NCI-H82 (cell line): Measurements from ENCODE around the gene PEX14.

Experiments
- DNase-seq: peaks from one replicate; lab custom pipeline; 2025; lab: John Stamatoyannopoulos, UW

Gene PEX14

GRCh38 chr1:10648689-10649516 is 174.2 kb downstream of the PEX14 start:
- DNase-seq, result no peak

GRCh38 chr1:10649517-10650201 is 174.9 kb downstream of the PEX14 start:
- peak; percentile 33 for DNase-seq

GRCh38 chr1:10650556-10651388 is 176.0 kb downstream of the PEX14 start:
- no peak for DNase-seq

- DNase-seq, result no peak
Measured at GRCh38 chr1:10651389-10651766, 176.6 kb downstream of the PEX14 start.

GRCh38 chr1:10651793-10652192 is 177.0 kb downstream of the PEX14 start:
- peak; percentile 55 for DNase-seq

- DNase-seq, result no peak
Measured at GRCh38 chr1:10652626-10653025, 177.9 kb downstream of the PEX14 start.

GRCh38 chr1:10653370-10654125 is 178.8 kb downstream of the PEX14 start:
- DNase-seq, result no peak

- no peak for DNase-seq
Measured at GRCh38 chr1:10655002-10655401, 180.3 kb downstream of the PEX14 start.

GRCh38 chr1:10656431-10656830 is 181.7 kb downstream of the PEX14 start:
- no peak for DNase-seq

- DNase-seq, result no peak
Measured at GRCh38 chr1:10657088-10657847, 182.5 kb downstream of the PEX14 start.

GRCh38 chr1:10658396-10659066 is 183.8 kb downstream of the PEX14 start:
- no peak for DNase-seq

- no peak for DNase-seq
Measured at GRCh38 chr1:10659218-10659617, 184.5 kb downstream of the PEX14 start.

GRCh38 chr1:10659646-10660540 is 185.1 kb downstream of the PEX14 start:
- no peak for DNase-seq

GRCh38 chr1:10661453-10661852 is 186.7 kb downstream of the PEX14 start:
- DNase-seq, result no peak

GRCh38 chr1:10662090-10662688 is 187.4 kb downstream of the PEX14 start:
- no peak for DNase-seq

GRCh38 chr1:10662824-10663677 is 188.3 kb downstream of the PEX14 start:
- peak; percentile 47 for DNase-seq

GRCh38 chr1:10663678-10664035 is 188.9 kb downstream of the PEX14 start:
- peak; percentile 65 for DNase-seq

GRCh38 chr1:10664251-10664650 is 189.5 kb downstream of the PEX14 start:
- DNase-seq, result no peak
